Neural cell (in vitro differentiated cells): ENCODE results near the gene CBFA2T2. TPM values are rescaled to one million over a fixed set of nuclear protein-coding genes. Genes with fewer than 3 reads are reported as not detected.

Experiments used
- H2AFZ ChIP-seq: fragments of 200-600, 300-800 bp; sonication (generic), shearing (Covaris generic); 2 replicates; pipeline ENCODE4 v1.6.0; 2014; ENCODE audit warnings: low read depth, mild to moderate bottlenecking, antibody characterized with exemption, low read length, moderate library complexity
- H3F3A ChIP-seq: fragments of 200-600 bp; shearing (Covaris generic); 2 replicates; pipeline ENCODE4 v1.6.1; 2016; ENCODE audit warnings: mild to moderate bottlenecking, moderate library complexity, mixed read lengths, antibody characterized with exemption, low read length; ENCODE audit not compliant: insufficient read depth, poor library complexity, severe bottlenecking
- H3K27ac ChIP-seq: fragments of 200-600, 300-800 bp; sonication (generic), shearing (Covaris generic); 2 replicates; pipeline ENCODE4 v1.5.1; 2014; ENCODE audit warnings: mild to moderate bottlenecking, low read length, moderate library complexity
- H3K27me3 ChIP-seq: fragments of 300-800, 200-600 bp; sonication (generic), shearing (Covaris generic); 2 replicates; pipeline ENCODE4 v1.6.0; 2014; ENCODE audit warnings: mild to moderate bottlenecking, low read depth, low read length, moderate library complexity; ENCODE audit not compliant: insufficient read depth
- H3K36me3 ChIP-seq: fragments of 300-800, 200-600 bp; sonication (generic), shearing (Covaris generic); 2 replicates; pipeline ENCODE4 v1.5.1; 2014; ENCODE audit warnings: mild to moderate bottlenecking, antibody characterized with exemption, low read length, moderate library complexity; ENCODE audit not compliant: insufficient read depth
- H3K4me2 ChIP-seq: fragments of 300-800, 200-600 bp; sonication (generic), shearing (Covaris generic); 2 replicates; pipeline ENCODE4 v1.6.0; 2014; ENCODE audit warnings: mild to moderate bottlenecking, low read length
- H3K4me3 ChIP-seq: fragments of 300-800, 200-600 bp; sonication (generic), shearing (Covaris generic); 2 replicates; pipeline ENCODE4 v1.5.1; 2014; ENCODE audit warnings: mild to moderate bottlenecking, low read length, moderate library complexity
- H3K79me2 ChIP-seq: fragments of 200-600 bp; shearing (Covaris generic); replicated peaks from 2 replicates; pipeline ENCODE4 v1.6.0; 2014; ENCODE audit warnings: mild to moderate bottlenecking, low read length, moderate library complexity; ENCODE audit not compliant: insufficient read depth
- H3K9ac ChIP-seq: fragments of 300-800, 200-600 bp; sonication (generic), shearing (Covaris generic); 2 replicates; pipeline ENCODE4 v1.6.1; 2016; ENCODE audit warnings: mild to moderate bottlenecking, low read length, mixed read lengths
- H3K9me2 ChIP-seq: fragments of 200-600 bp; shearing (Covaris generic); 2 replicates; pipeline ENCODE4 v1.6.1; 2016; ENCODE audit warnings: mild to moderate bottlenecking, low read length, mixed read lengths; ENCODE audit not compliant: insufficient read depth
- H3K9me3 ChIP-seq: fragments of 200-600, 300-800 bp; sonication (generic), shearing (Covaris generic); 2 replicates; pipeline ENCODE4 v1.6.1; 2016; ENCODE audit warnings: mild to moderate bottlenecking, mixed run types, low read length, moderate library complexity, mixed read lengths
- H4K20me1 ChIP-seq: fragments of 200-600 bp; shearing (Covaris generic); 2 replicates; pipeline ENCODE4 v1.6.1; 2016; ENCODE audit warnings: mild to moderate bottlenecking, mixed run types; ENCODE audit not compliant: insufficient read depth
- EP300 ChIP-seq: fragments of 450-650 bp; conservative IDR thresholded peaks from 2 replicates; pipeline ENCODE4 v1.6.1; 2014; ENCODE audit warnings: antibody characterized with exemption, mild to moderate bottlenecking, moderate library complexity; ENCODE audit not compliant: poor library complexity, severe bottlenecking
- EZH2 ChIP-seq: fragments of 200-600, 300-800 bp; shearing (Covaris generic), sonication (generic); IDR thresholded peaks from 2 replicates; pipeline ENCODE4 v1.6.1; 2014; ENCODE audit warnings: antibody characterized with exemption, low read length, borderline replicate concordance, mild to moderate bottlenecking; ENCODE audit not compliant: insufficient read depth, poor library complexity, severe bottlenecking
- MXI1 ChIP-seq: fragments of 450-650 bp; conservative IDR thresholded peaks from 2 replicates; pipeline ENCODE4 v1.6.1; 2014; ENCODE audit warnings: antibody characterized with exemption, mild to moderate bottlenecking; ENCODE audit not compliant: poor library complexity, severe bottlenecking
- POLR2AphosphoS5 ChIP-seq: IDR thresholded peaks from 2 replicates; pipeline ENCODE4 v1.6.1; 2012
- RAD21 ChIP-seq: fragments of 450-650 bp; conservative IDR thresholded peaks from 2 replicates; pipeline ENCODE4 v1.6.1; 2014; ENCODE audit warnings: antibody characterized with exemption, mild to moderate bottlenecking, moderate library complexity
- REST ChIP-seq: IDR thresholded peaks from 2 replicates; pipeline ENCODE4 v1.6.1; 2012; ENCODE audit warnings: borderline replicate concordance
- SMC3 ChIP-seq: fragments of 450-650 bp; conservative IDR thresholded peaks from 2 replicates; pipeline ENCODE4 v1.6.1; 2014; ENCODE audit warnings: antibody characterized with exemption, mild to moderate bottlenecking, moderate library complexity; ENCODE audit not compliant: poor library complexity
- TAF1 ChIP-seq: IDR thresholded peaks from 2 replicates; pipeline ENCODE4 v1.6.1; 2012; ENCODE audit warnings: low read depth
- polyA plus RNA-seq: library from polyadenylated mRNA; depleted of rRNA; stranded (reverse); fragments of >200 nt; gene quantifications from 2 replicates; pipeline ENCODE4 v1.2.3, GENCODE V29; 2014
- TF ChIP-seq, protein P1 (sequence below): fragments of 450-650 bp; IDR thresholded peaks from 2 replicates; pipeline ENCODE4 v1.5.1; 2014; ENCODE audit warnings: antibody characterized with exemption, mild to moderate bottlenecking, moderate library complexity; ENCODE audit not compliant: poor library complexity, severe bottlenecking

Gene CBFA2T2
- polyA plus RNA-seq, 1 donor from 2014 or later: 15.9 TPM

DNA sequence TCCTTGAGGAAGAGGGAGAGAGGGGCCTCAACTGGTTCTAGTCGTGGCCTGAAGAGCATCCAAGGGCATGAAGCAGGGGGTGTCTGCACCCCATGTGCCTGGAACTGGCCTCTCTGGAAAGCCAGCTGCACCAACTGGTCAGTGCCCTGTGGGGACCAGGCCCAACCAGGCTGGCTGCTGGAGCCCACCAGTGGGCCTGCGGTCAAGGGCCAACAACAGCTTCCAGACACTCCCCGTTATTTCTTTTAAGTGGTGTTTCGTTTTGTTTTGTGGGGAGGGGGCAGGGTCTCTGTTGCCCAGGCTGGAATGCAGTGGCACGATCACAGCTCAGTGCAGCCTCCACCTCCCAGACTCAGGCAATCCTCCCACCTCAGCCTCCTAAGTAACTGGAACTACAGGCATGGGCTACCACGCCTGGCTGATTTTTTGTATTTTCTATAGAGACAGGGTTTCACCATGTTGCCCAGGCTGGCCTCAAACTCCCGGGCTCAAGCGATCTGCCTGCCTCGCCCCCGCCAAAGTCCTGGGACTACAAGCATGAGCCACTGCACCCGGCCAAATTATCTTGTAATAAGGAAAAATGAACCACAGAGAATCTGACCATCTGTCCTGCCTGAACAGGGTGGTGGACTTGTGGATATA lies 160.3 kb downstream of the CBFA2T2 start:
- Histone ChIP-seq H3K9me3 (no peaks in the 10 kb centered on the region), H3K79me2 (no peaks in the 10 kb centered on the region), H3K4me2 (no peak overlapping the region), H3K4me3 (no peak overlapping the region), H3F3A (no peaks in the 10 kb centered on the region), H3K9me2 (no peaks in the 10 kb centered on the region), H3K9ac (no peak overlapping the region), H3K27ac (no peak overlapping the region), H2AFZ (no peak overlapping the region), H4K20me1 (no peaks in the 10 kb centered on the region), H3K27me3 (no peaks in the 10 kb centered on the region), H3K36me3 (no peaks in the 10 kb centered on the region)
- no peak for TF ChIP-seq REST
- no peak for TF ChIP-seq TAF1
- no peak for TF ChIP-seq SMC3
- TF ChIP-seq RAD21: no peak
- no peak for TF ChIP-seq EP300
- TF ChIP-seq, protein P1, sequence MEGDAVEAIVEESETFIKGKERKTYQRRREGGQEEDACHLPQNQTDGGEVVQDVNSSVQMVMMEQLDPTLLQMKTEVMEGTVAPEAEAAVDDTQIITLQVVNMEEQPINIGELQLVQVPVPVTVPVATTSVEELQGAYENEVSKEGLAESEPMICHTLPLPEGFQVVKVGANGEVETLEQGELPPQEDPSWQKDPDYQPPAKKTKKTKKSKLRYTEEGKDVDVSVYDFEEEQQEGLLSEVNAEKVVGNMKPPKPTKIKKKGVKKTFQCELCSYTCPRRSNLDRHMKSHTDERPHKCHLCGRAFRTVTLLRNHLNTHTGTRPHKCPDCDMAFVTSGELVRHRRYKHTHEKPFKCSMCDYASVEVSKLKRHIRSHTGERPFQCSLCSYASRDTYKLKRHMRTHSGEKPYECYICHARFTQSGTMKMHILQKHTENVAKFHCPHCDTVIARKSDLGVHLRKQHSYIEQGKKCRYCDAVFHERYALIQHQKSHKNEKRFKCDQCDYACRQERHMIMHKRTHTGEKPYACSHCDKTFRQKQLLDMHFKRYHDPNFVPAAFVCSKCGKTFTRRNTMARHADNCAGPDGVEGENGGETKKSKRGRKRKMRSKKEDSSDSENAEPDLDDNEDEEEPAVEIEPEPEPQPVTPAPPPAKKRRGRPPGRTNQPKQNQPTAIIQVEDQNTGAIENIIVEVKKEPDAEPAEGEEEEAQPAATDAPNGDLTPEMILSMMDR: no peak
- TF ChIP-seq MXI1: no peak
- TF ChIP-seq EZH2: no peak
- TF ChIP-seq POLR2AphosphoS5: no peak

- TF ChIP-seq RAD21: no peak
- no peak for TF ChIP-seq SMC3
- no peak for TF ChIP-seq REST
- TF ChIP-seq POLR2AphosphoS5: peak; percentile 13
- TF ChIP-seq EZH2: no peak
- TF ChIP-seq EP300: no peak
- H3K9me2 ChIP-seq: no peaks in the 10 kb centered on the region
- no peaks in the 10 kb centered on the region for H3K27me3 ChIP-seq
- H3K9me3 ChIP-seq: no peaks in the 10 kb centered on the region
- H3K27ac ChIP-seq: no peak overlapping the region
- no peaks in the 10 kb centered on the region for H3K79me2 ChIP-seq
- H2AFZ ChIP-seq: no peak overlapping the region
- no peaks in the 10 kb centered on the region for H4K20me1 ChIP-seq
- no peak overlapping the region for H3K9ac ChIP-seq
- no peak overlapping the region for H3K4me3 ChIP-seq
- no peaks in the 10 kb centered on the region for H3F3A ChIP-seq
- H3K4me2 ChIP-seq: no peak overlapping the region
- no peaks in the 10 kb centered on the region for H3K36me3 ChIP-seq
Observed at GRCh38 chr20:33650753-33651561, 161.1 kb downstream of the CBFA2T2 start.
